CD8-positive, alpha-beta memory T cell (primary cell): Measurements from ENCODE around the gene LMF1. TPM values are rescaled to one million over a fixed set of nuclear protein-coding genes. Genes with fewer than 3 reads are reported as not detected.
"Not testable (repeated sequence)": the region's sequence is repeated elsewhere in the genome, so short reads cannot be mapped to it uniquely, and the experiment has no call there.

ENCODE experiments used
- CTCF ChIA-PET: fragments of 350-600 bp; sonication (Branson Sonifier 250); formaldehyde crosslinking; loops from one replicate; lab custom pipeline; 2021; ENCODE audit warnings: antibody characterized with exemption; lab: Charles Lee
- POLR2A ChIA-PET: fragments of 350-600 bp; sonication (Branson Sonifier 250); formaldehyde crosslinking; loops from one replicate; lab custom pipeline; 2021; ENCODE audit warnings: antibody characterized with exemption; lab: Charles Lee
- DNase-seq, 5 donors: peaks; one replicate each; pipeline versions ENCODE4 v3.0.0 to v3.0.0-alpha.2; 2020 to 2022; ENCODE audit warnings: mixed read lengths in 1 of 5
- H3K27ac ChIP-seq: one replicate; pipeline ENCODE4 v1.7.0; 2013; ENCODE audit warnings: low read depth, mild to moderate bottlenecking, low read length, moderate library complexity
- H3K27me3 ChIP-seq: 2 replicates; pipeline ENCODE4 v1.7.0; 2013; ENCODE audit warnings: low read length, mild to moderate bottlenecking; ENCODE audit not compliant: insufficient read depth, poor library complexity, severe bottlenecking
- H3K36me3 ChIP-seq: 2 replicates; pipeline ENCODE4 v1.7.0; 2013; ENCODE audit warnings: mild to moderate bottlenecking, low read length, moderate library complexity; ENCODE audit not compliant: insufficient read depth
- H3K4me1 ChIP-seq: 2 replicates; pipeline ENCODE4 v1.7.0; 2013; ENCODE audit warnings: mild to moderate bottlenecking, low read length, moderate library complexity; ENCODE audit not compliant: insufficient read depth
- H3K4me3 ChIP-seq: 2 replicates; pipeline ENCODE4 v1.7.0; 2013; ENCODE audit warnings: mild to moderate bottlenecking, low read length
- H3K9me3 ChIP-seq: 2 replicates; pipeline ENCODE4 v1.7.0; 2013; ENCODE audit warnings: mild to moderate bottlenecking, low read length
- H3K27ac Mint-ChIP-seq, 8 donors: one replicate each; pipeline ENCODE4 v1.8.0; 2020 to 2021; ENCODE audit warnings: mixed read lengths in 8 of 8, mild to moderate bottlenecking in 6 of 8, inconsistent platforms in 3 of 8, moderate library complexity in 3 of 8
- H3K27me3 Mint-ChIP-seq, 2 donors: one replicate each; pipeline ENCODE4 v1.8.0; 2020 to 2021; ENCODE audit warnings: mixed read lengths in 2 of 2, mild to moderate bottlenecking in 1 of 2, moderate library complexity in 1 of 2
- H3K36me3 Mint-ChIP-seq, 3 donors: one replicate each; pipeline ENCODE4 v1.8.0; 2020 to 2021; ENCODE audit warnings: mixed read lengths in 3 of 3, inconsistent platforms in 1 of 3, mild to moderate bottlenecking in 1 of 3
- H3K4me1 Mint-ChIP-seq, 3 donors: one replicate each; pipeline ENCODE4 v1.8.0; 2020 to 2021; ENCODE audit warnings: mixed read lengths in 3 of 3, inconsistent platforms in 1 of 3, mild to moderate bottlenecking in 1 of 3
- H3K4me3 Mint-ChIP-seq, 7 donors: one replicate each; pipeline ENCODE4 v1.8.0; 2020 to 2021; ENCODE audit warnings: mixed read lengths in 7 of 7, mild to moderate bottlenecking in 6 of 7, moderate library complexity in 4 of 7, inconsistent platforms in 2 of 7
- H3K9me3 Mint-ChIP-seq, 5 donors: one replicate each; pipeline ENCODE4 v1.8.0; 2020 to 2022; ENCODE audit warnings: mixed read lengths in 5 of 5, mild to moderate bottlenecking in 3 of 5, moderate library complexity in 2 of 5, inconsistent platforms in 1 of 5
- polyA plus RNA-seq: library from polyadenylated mRNA; unstranded; fragments of 300-500 nt; fragmentation: Illumina TruSeq; gene quantifications from one replicate; pipeline ENCODE4 v1.2.3, GENCODE V29; 2021
- total RNA-seq, 2 experiments: library from RNA; stranded (reverse); gene quantifications; one replicate each; pipeline ENCODE4 v1.2.3, GENCODE V29; 2021

LMF1 gene
- total and polyA plus RNA-seq, 3 experiments from 2014 or later, result 11.7 to 15.8 (median 14.0) TPM

DNA sequence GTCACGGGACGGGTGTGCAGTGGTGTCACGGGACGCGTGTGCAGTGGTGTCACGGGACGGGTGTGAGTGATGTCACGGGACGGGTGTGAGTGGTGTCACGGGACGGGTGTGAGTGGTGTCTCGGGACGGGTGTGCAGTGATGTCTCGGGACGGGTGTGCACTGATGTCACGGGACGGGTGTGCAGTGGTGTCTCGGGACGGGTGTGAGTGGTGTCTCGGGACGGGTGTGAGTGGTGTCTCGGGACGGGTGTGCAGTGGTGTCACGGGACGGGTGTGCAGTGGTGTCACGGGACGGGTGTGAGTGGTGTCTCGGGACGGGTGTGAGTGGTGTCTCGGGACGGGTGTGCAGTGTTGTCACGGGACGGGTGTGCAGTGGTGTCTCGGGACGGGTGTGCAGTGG is 111.8 kb downstream of the LMF1 start:
- POLR2A ChIA-PET, CTCF ChIA-PET, H3K27me3 ChIP-seq: not testable (repeated sequence)

DNA sequence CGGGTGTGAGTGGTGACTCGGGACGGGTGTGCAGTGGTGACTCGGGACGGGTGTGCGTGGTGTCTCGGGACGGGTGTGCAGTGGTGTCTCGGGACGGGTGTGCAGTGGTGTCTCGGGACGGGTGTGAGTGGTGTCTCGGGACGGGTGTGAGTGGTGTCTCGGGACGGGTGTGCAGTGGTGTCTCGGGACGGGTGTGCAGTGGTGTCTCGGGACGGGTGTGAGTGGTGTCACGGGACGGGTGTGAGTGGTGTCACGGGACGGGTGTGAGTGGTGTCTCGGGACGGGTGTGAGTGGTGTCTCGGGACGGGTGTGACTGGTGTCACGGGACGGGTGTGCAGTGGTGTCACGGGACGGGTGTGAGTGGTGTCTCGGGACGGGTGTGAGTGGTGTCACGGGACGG is 112.3 kb downstream of the LMF1 start:
- H3K9me3 Mint-ChIP-seq, result peaks cover 0 to 25% (median 19%) of the 10 kb centered on the region in 5 donors
- H3K4me1 ChIP-seq, DNase-seq, H3K27me3 Mint-ChIP-seq, H3K9me3 ChIP-seq, H3K27ac Mint-ChIP-seq, H3K4me3 Mint-ChIP-seq, H3K27me3 ChIP-seq, H3K36me3 Mint-ChIP-seq, H3K4me3 ChIP-seq, H3K36me3 ChIP-seq, H3K4me1 Mint-ChIP-seq, POLR2A ChIA-PET, CTCF ChIA-PET, H3K27ac ChIP-seq: not testable (repeated sequence)

More for the DNA sequence above, 111.8 kb downstream of the LMF1 start:
- not testable (repeated sequence) for H3K4me3 ChIP-seq, H3K4me1 Mint-ChIP-seq, H3K4me3 Mint-ChIP-seq, H3K36me3 Mint-ChIP-seq, H3K4me1 ChIP-seq, H3K27me3 Mint-ChIP-seq, H3K36me3 ChIP-seq, H3K27ac ChIP-seq, H3K9me3 ChIP-seq, H3K27ac Mint-ChIP-seq
- peak in 1 of 5 donors; percentile 41 for DNase-seq
- peaks cover 0 to 30% (median 20%) of the 10 kb centered on the region in 5 donors for H3K9me3 Mint-ChIP-seq

DNA sequence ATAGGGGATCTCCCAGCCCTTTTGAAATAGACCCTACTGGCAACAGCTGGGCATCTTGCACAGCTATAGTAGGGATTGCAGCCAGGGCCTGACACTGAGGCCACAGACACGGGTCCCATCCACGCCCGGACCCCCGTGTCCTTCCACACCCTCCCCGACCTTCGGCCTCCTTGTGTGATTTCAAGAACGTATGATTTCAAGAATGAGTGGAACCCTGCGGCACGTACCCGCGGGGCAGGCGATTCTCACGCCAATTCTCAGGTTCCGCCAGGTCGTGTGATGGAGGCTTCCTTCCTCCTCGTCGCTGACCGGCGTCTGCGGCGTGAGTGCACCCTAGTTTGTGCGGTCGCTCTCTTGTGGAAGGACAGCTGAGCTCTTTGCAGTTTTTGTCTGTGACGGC is 114.0 kb downstream of the LMF1 start:
- CTCF ChIA-PET, result no interaction called here
- H3K36me3 Mint-ChIP-seq, result peaks cover 0 to 10% (median 2%) of the 10 kb centered on the region in 3 donors
- POLR2A ChIA-PET, result no interaction called here

DNA sequence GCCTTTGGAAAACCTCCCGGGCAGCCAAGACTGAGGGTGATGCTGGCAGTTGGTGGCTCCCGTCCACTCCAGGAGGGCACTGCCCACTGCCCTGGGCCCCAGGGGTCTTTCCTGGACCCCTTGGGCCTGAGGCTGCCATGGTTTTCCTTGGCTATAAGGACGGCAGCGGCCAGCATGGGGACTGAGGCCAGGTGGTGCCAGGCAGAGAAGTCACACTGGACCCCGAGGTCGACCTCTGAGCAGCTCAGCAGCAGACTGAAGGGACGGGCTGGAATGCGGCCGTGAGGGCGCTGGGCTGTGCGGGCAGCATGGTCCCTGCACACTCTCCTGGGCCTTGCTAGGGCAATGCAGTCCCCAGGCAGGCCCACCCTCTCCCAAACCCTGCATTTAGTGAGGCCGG is 114.7 kb downstream of the LMF1 start:
- H3K27ac Mint-ChIP-seq, result peak overlapping the region in 1 of 8 donors; percentile 87
- peaks cover 0 to 3% (median 0%) of the 10 kb centered on the region in 3 donors for H3K4me1 Mint-ChIP-seq
- H3K4me3 Mint-ChIP-seq, result no peak overlapping the region
- DNase-seq, result no peak
- peaks cover 0 to 10% (median 2%) of the 10 kb centered on the region in 3 donors for H3K36me3 Mint-ChIP-seq
- ChIA-PET POLR2A (no interaction called here), CTCF (no interaction called here)
- H3K27me3 Mint-ChIP-seq, result no peaks in the 10 kb centered on the region
- Histone ChIP-seq H3K27me3 (no peaks in the 10 kb centered on the region), H3K27ac (no peak overlapping the region), H3K36me3 (no peaks in the 10 kb centered on the region), H3K9me3 (no peaks in the 10 kb centered on the region), H3K4me1 (no peaks in the 10 kb centered on the region), H3K4me3 (no peak overlapping the region)
- H3K9me3 Mint-ChIP-seq, result peaks cover 0 to 16% (median 11%) of the 10 kb centered on the region in 5 donors

More for the DNA sequence above, 114.0 kb downstream of the LMF1 start:
- DNase-seq, result no peak
- Mint-ChIP-seq H3K4me3 (no peak overlapping the region), H3K27me3 (no peaks in the 10 kb centered on the region), H3K4me1 (peaks cover 0 to 3% (median 0%) of the 10 kb centered on the region in 3 donors), H3K27ac (no peak overlapping the region), H3K9me3 (peaks cover 0 to 21% (median 15%) of the 10 kb centered on the region in 5 donors)
- H3K9me3 ChIP-seq, result no peaks in the 10 kb centered on the region
- no peak overlapping the region for H3K27ac ChIP-seq
- H3K4me1 ChIP-seq, result no peaks in the 10 kb centered on the region
- no peaks in the 10 kb centered on the region for H3K27me3 ChIP-seq
- H3K36me3 ChIP-seq, result no peaks in the 10 kb centered on the region
- H3K4me3 ChIP-seq, result no peak overlapping the region

DNA sequence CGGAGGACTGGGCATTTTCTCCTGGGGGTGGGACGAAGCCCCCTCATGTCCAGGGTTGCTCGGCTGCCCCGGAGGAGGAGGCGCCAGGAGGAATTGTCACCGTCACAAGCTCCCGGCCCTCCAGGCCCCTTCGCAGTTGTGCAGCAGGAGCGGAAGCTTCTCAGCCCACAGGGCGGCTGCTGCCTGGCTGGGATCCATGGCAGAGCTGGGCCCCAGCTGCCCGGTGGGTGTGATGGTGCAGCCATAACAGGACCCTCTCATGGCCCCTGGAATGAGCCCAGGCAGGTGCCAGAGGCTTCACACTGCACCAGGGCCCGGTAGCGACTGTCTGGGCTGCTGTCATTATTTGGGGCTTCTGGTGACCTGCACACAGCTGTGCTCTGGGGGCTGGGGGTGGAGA is 115.3 kb downstream of the LMF1 start:
- no peaks in the 10 kb centered on the region for H3K4me1 Mint-ChIP-seq
- Histone ChIP-seq H3K27ac (no peak overlapping the region), H3K27me3 (no peaks in the 10 kb centered on the region), H3K9me3 (no peaks in the 10 kb centered on the region), H3K4me3 (no peak overlapping the region), H3K36me3 (no peaks in the 10 kb centered on the region), H3K4me1 (no peaks in the 10 kb centered on the region)
- DNase-seq, result no peak
- H3K9me3 Mint-ChIP-seq, result peaks cover 0 to 10% (median 5%) of the 10 kb centered on the region in 5 donors
- ChIA-PET CTCF (no interaction called here), POLR2A (interaction anchor here (0.6 kb wide), 1 partner anchor 323 kb away, joined by 3 read pairs; no protein-coding TSS in a partner anchor)
- no peak overlapping the region for H3K27ac Mint-ChIP-seq
- no peaks in the 10 kb centered on the region for H3K27me3 Mint-ChIP-seq
- H3K4me3 Mint-ChIP-seq, result no peak overlapping the region
- peaks cover 0 to 4% (median 0%) of the 10 kb centered on the region in 3 donors for H3K36me3 Mint-ChIP-seq

DNA sequence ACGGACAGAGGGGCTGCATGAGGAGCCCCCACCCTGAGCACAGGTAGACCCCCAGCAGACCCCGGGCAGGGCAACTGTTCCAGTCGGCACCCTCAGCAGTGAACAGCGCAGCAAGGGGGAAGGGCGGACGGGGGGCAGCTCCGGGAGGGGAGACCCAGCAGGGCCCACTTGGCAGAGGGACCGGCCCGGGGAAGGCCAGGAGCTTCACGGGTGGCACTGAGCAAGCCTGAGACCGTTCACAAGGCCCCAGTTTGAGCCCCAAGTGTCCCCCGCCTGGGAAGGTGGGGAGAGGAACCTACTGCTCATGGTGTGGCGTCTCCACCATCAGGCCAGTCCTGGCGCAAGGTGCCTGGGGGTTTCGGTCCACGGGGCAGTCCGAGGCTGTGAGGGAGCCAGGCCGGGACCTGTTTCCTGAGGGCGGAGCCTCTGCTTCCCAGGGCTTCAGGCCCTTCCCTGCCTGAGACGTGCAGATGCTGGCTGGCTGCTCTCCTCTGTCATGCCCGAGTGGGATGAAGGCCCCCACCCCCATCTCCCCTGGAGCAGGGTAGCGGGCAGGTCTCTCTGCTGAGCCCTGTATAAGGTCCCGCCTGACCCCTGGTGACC is 115.9 kb downstream of the LMF1 start:
- no peaks in the 10 kb centered on the region for H3K27me3 Mint-ChIP-seq
- Histone ChIP-seq H3K27me3 (no peaks in the 10 kb centered on the region), H3K4me3 (no peak overlapping the region), H3K27ac (no peak overlapping the region), H3K36me3 (no peaks in the 10 kb centered on the region), H3K4me1 (no peaks in the 10 kb centered on the region), H3K9me3 (no peaks in the 10 kb centered on the region)
- CTCF ChIA-PET, result no interaction called here
- H3K4me1 Mint-ChIP-seq, result no peaks in the 10 kb centered on the region
- DNase-seq, result no peak
- POLR2A ChIA-PET, result interaction anchor here (0.6 kb wide), 1 partner anchor 323 kb away, joined by 3 read pairs; no protein-coding TSS in a partner anchor
- no peak overlapping the region for H3K27ac Mint-ChIP-seq
- H3K9me3 Mint-ChIP-seq, result peaks cover 0 to 5% (median 0%) of the 10 kb centered on the region in 5 donors
- no peak overlapping the region for H3K4me3 Mint-ChIP-seq
- H3K36me3 Mint-ChIP-seq, result peaks cover 0 to 3% (median 0%) of the 10 kb centered on the region in 3 donors

DNA sequence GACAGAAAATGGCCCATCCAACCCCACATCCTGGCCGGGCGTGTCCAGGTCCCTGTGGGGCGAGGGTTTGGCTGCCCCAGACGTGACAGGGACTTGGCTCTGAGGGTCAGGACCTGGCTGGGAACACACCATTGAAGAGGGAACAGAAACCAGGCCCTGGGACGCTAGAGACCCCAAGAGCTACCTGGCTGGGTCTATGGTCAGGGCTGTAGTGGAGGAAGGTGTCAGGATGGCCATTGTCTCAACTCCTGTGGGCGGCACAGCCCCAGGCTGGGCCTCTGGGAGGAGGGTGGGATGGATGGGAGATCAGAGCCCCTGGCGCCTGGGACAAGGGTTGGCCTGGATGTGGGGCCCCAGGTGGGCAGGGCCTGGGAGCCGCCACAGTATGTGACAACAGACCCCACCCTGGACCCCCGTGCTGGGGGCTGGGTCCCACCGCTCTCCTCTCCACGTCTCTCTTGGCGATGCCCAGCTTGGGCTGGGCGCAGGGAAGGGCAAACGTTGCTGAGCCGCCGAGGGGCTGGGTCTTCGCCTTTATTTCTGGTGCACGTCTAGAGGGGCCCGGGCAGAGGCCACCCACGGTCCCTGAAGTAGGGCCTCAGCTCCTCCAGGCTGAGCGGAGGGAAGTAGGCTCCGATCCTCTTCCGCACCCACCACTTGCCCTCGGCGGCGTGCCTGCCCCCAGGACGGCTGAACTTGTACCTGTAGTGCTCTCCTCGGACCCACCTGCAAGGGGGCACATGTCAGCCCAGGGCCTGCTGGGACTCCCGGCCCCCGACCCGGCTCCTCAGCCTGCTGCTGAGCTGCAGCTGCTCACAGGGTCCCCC is 116.6 kb downstream of the LMF1 start:
- ChIA-PET POLR2A (no interaction called here), CTCF (no interaction called here)
- no peak overlapping the region for H3K4me3 ChIP-seq
- H3K27ac ChIP-seq, result no peak overlapping the region
- H3K4me1 ChIP-seq, result no peaks in the 10 kb centered on the region
- no peaks in the 10 kb centered on the region for H3K27me3 ChIP-seq
- H3K4me3 Mint-ChIP-seq, result no peak overlapping the region
- H3K9me3 ChIP-seq, result no peaks in the 10 kb centered on the region
- no peaks in the 10 kb centered on the region for H3K4me1 Mint-ChIP-seq
- peaks cover 0 to 2% (median 0%) of the 10 kb centered on the region in 5 donors for H3K9me3 Mint-ChIP-seq
- H3K27me3 Mint-ChIP-seq, result no peaks in the 10 kb centered on the region
- no peak for DNase-seq
- H3K27ac Mint-ChIP-seq, result no peak overlapping the region
- no peaks in the 10 kb centered on the region for H3K36me3 Mint-ChIP-seq
- H3K36me3 ChIP-seq, result no peaks in the 10 kb centered on the region

DNA sequence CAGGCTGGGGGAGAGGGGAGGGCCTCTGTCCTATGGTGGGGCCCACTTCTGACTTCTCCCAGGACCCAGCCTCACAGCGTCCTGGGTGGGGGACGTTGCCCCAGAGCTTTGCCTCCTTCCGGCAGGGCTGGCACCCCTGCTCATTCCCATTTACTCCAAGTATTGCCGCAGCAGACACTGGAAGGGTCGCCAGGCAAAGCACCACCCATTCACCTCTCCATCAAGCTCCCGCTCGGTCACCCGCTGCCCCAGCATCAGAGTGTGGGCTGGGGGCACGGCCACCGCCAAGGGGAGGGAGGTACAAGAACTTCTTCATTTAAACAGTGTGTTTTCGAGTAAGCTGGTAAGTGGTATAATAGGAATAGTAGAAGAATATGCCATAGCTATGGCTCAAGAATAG is 117.5 kb downstream of the LMF1 start:
- no peak for DNase-seq
- Mint-ChIP-seq H3K4me1 (no peaks in the 10 kb centered on the region), H3K9me3 (no peaks in the 10 kb centered on the region), H3K36me3 (no peaks in the 10 kb centered on the region), H3K27ac (peak overlapping the region in 2 of 8 donors; percentile 43 to 78), H3K4me3 (no peak overlapping the region), H3K27me3 (no peaks in the 10 kb centered on the region)
- ChIA-PET POLR2A (no interaction called here), CTCF (no interaction called here)
- no peak overlapping the region for H3K27ac ChIP-seq
- H3K4me3 ChIP-seq, result no peak overlapping the region
- no peaks in the 10 kb centered on the region for H3K36me3 ChIP-seq
- H3K4me1 ChIP-seq, result no peaks in the 10 kb centered on the region
- H3K27me3 ChIP-seq, result no peaks in the 10 kb centered on the region
- no peaks in the 10 kb centered on the region for H3K9me3 ChIP-seq
